HL-60 (cell line): ENCODE results near the gene STX2.

ENCODE experiments used
- DNase-seq, 2 experiments: peaks; one replicate each; pipeline ENCODE4 v3.0.0-alpha.2; 2010 to 2020; ENCODE audit warnings: low read depth in 1 of 2, low spot score in 1 of 2
- H3K27ac ChIP-seq: fragments of 250-450 bp; sonication (Bioruptor Pico); replicated peaks from 2 replicates; pipeline ENCODE4 v1.5.1; 2020; ENCODE audit warnings: mild to moderate bottlenecking, moderate library complexity
- H3K27me3 ChIP-seq: fragments of 250-450 bp; sonication (Bioruptor Pico); 2 replicates; pipeline ENCODE4 v1.5.1; 2021; ENCODE audit warnings: mild to moderate bottlenecking, moderate library complexity; ENCODE audit not compliant: insufficient read depth, poor library complexity, severe bottlenecking
- H3K4me3 ChIP-seq: replicated peaks from 2 replicates; pipeline ENCODE4 v1.5.1; 2011; ENCODE audit warnings: mild to moderate bottlenecking, control low read depth, low read length; ENCODE audit not compliant: insufficient read depth
- GABPA ChIP-seq: IDR thresholded peaks from 2 replicates; pipeline ENCODE4 v1.6.1; 2012; ENCODE audit warnings: low read depth
- POLR2AphosphoS5 ChIP-seq: IDR thresholded peaks from 2 replicates; pipeline ENCODE4 v1.6.1; 2012; ENCODE audit warnings: low read depth
- SPI1 ChIP-seq: IDR thresholded peaks from 2 replicates; pipeline ENCODE4 v1.6.1; 2012; ENCODE audit warnings: low read depth, mild to moderate bottlenecking, borderline replicate concordance
- TF ChIP-seq, protein P1 (sequence below): IDR thresholded peaks from 2 replicates; pipeline ENCODE4 v1.6.1; 2012; ENCODE audit warnings: low read depth; ENCODE audit not compliant: insufficient replicate concordance
- TF ChIP-seq, protein P2 (sequence below): IDR thresholded peaks from one replicate; pipeline ENCODE4 v1.5.1; 2011; ENCODE audit warnings: low read length, control low read depth, inconsistent platforms; ENCODE audit not compliant: insufficient read depth

The STX2 gene

DNA sequence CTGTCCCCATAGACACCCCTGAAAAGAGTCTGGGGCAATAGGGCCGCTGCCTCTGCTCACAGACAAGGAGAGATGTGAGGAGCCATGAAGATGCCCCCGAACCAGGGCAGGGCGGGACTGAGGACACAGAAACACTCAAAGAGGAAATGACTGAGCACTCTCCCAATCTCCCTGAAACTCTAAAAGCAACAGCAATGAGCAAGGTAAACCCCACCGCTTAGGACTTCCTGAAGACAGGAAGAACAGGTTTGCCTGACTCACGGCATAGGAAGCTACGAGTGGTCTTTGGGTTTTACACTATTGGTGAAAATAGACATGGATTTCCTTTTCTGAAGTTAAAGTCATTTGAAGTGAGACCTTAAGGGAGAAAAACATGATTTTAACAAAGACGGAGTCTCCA, 32.5 kb downstream of the STX2 start:
- no peaks in the 10 kb centered on the region for H3K27me3 ChIP-seq
- DNase-seq = no peak

DNA sequence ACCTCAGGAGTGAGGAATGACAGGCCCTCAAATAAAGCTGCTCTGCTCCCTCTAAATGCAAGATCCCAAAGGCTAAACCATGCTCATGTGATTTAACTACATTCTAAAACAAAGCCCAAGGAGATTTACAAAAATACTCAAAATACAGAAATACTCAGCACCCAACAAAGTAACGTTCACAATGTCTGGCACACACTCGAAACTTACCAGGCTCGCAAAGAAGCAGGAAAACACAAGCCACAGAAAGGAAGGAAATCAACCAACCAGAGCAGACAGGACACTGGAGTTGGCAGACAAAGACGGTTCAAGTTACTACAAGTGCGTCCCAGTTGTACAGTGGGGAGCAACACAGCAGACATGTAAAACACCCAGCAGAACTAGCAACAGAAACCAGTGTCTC, 33.4 kb downstream of the STX2 start:
- Histone ChIP-seq H3K4me3 (no peak overlapping the region), H3K27ac (no peak overlapping the region), H3K27me3 (no peaks in the 10 kb centered on the region)
- TF ChIP-seq GABPA (no peak), SPI1 (no peak), POLR2AphosphoS5 (no peak)
- TF ChIP-seq, protein P1, sequence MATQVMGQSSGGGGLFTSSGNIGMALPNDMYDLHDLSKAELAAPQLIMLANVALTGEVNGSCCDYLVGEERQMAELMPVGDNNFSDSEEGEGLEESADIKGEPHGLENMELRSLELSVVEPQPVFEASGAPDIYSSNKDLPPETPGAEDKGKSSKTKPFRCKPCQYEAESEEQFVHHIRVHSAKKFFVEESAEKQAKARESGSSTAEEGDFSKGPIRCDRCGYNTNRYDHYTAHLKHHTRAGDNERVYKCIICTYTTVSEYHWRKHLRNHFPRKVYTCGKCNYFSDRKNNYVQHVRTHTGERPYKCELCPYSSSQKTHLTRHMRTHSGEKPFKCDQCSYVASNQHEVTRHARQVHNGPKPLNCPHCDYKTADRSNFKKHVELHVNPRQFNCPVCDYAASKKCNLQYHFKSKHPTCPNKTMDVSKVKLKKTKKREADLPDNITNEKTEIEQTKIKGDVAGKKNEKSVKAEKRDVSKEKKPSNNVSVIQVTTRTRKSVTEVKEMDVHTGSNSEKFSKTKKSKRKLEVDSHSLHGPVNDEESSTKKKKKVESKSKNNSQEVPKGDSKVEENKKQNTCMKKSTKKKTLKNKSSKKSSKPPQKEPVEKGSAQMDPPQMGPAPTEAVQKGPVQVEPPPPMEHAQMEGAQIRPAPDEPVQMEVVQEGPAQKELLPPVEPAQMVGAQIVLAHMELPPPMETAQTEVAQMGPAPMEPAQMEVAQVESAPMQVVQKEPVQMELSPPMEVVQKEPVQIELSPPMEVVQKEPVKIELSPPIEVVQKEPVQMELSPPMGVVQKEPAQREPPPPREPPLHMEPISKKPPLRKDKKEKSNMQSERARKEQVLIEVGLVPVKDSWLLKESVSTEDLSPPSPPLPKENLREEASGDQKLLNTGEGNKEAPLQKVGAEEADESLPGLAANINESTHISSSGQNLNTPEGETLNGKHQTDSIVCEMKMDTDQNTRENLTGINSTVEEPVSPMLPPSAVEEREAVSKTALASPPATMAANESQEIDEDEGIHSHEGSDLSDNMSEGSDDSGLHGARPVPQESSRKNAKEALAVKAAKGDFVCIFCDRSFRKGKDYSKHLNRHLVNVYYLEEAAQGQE = no peak
- TF ChIP-seq, protein P2, sequence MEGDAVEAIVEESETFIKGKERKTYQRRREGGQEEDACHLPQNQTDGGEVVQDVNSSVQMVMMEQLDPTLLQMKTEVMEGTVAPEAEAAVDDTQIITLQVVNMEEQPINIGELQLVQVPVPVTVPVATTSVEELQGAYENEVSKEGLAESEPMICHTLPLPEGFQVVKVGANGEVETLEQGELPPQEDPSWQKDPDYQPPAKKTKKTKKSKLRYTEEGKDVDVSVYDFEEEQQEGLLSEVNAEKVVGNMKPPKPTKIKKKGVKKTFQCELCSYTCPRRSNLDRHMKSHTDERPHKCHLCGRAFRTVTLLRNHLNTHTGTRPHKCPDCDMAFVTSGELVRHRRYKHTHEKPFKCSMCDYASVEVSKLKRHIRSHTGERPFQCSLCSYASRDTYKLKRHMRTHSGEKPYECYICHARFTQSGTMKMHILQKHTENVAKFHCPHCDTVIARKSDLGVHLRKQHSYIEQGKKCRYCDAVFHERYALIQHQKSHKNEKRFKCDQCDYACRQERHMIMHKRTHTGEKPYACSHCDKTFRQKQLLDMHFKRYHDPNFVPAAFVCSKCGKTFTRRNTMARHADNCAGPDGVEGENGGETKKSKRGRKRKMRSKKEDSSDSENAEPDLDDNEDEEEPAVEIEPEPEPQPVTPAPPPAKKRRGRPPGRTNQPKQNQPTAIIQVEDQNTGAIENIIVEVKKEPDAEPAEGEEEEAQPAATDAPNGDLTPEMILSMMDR = no peak
- DNase-seq = no peak

More for the DNA sequence above, 32.5 kb downstream of the STX2 start:
- TF ChIP-seq SPI1 (no peak), POLR2AphosphoS5 (no peak), GABPA (no peak)
- TF ChIP-seq, protein P1 = no peak
- TF ChIP-seq, protein P2 = no peak
- H3K4me3 ChIP-seq = no peak overlapping the region
- no peak overlapping the region for H3K27ac ChIP-seq

DNA sequence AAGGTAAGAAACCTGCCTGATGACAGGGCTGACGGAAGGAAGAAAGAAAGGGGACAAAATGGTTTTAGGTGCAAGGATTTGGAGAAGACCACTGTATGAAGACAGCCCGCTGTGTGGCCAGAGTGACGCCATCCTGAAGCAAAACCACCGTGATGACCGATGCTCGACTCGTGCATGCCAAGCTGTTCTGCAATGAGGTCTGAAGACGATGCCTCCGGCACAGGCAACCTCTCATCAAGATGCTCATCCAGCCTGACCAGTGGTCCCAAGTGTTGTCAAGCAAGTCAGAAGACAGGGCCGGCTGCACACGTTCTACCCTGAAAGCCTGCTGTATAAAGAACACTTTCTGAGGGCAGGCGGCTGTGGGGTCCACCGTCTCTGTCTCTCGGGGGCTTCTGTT, 34.8 kb downstream of the STX2 start:
- H3K27me3 ChIP-seq = no peaks in the 10 kb centered on the region
- H3K27ac ChIP-seq = no peak overlapping the region
- no peak for DNase-seq
- H3K4me3 ChIP-seq = no peak overlapping the region
- TF ChIP-seq, protein P2 = no peak
- TF ChIP-seq POLR2AphosphoS5 (no peak), GABPA (no peak), SPI1 (no peak)
- TF ChIP-seq, protein P1 = no peak
